Breast epithelium (tissue), 3 donors: ENCODE measurements around the gene SNRNP27.
"Not testable (repeated sequence)": the region's sequence is repeated elsewhere in the genome, so short reads cannot be mapped to it uniquely, and the experiment has no call there.

Experiments
- CTCF ChIP-seq, 3 donors: fragments of 450-650 bp; IDR thresholded peaks; one replicate each; pipeline ENCODE4 v1.5.1; 2016 to 2017; ENCODE audit warnings: antibody characterized with exemption in 3 of 3, mild to moderate bottlenecking in 3 of 3, moderate library complexity in 3 of 3
- POLR2A ChIP-seq: fragments of 450-650 bp; IDR thresholded peaks from one replicate; pipeline ENCODE4 v1.6.1; 2016; ENCODE audit warnings: antibody characterized with exemption, mild to moderate bottlenecking, moderate library complexity
- POLR2AphosphoS5 ChIP-seq, 3 donors: sonication (generic); formaldehyde crosslinking; IDR thresholded peaks; one replicate each; pipeline ENCODE4 v1.6.1; 2017; ENCODE audit warnings: antibody characterized with exemption in 3 of 3

GRCh38 chr2:69892838-69893424, 825 bp upstream of the SNRNP27 start:
- TF ChIP-seq POLR2A; CTCF (IDR thresholded peaks at IDR 0.05); POLR2AphosphoS5 (IDR thresholded peaks at IDR 0.05): not testable (repeated sequence)
